ENCODE measurements around the gene NKTR.
"Not testable (repeated sequence)": the region's sequence is repeated elsewhere in the genome, so short reads cannot be mapped to it uniquely, and the experiment has no call there.

Gene NKTR

GRCh38 chr3:42600111-42600957 lies at the start of gene NKTR:
NKTR (plus strand) TSS chr3:42600686; CDS start chr3:42601007, 321 bp downstream.
- DNase-seq (ENCODE audit: extremely low read depth, insufficient read length): peak; percentile 99
- Histone ChIP-seq H3K36me3 (ENCODE audit: control insufficient read depth, insufficient read depth, low read length) (no peaks in the 10 kb centered on the region; the same call in 1 of the 2 replicates), H3K4me3 (replicated peaks; ENCODE audit: low read depth, low read length) (peak within 1 kb of the TSS; percentile 93), H3K27me3 (replicated peaks; ENCODE audit: control insufficient read depth, insufficient read depth, low read length) (no peaks in the 10 kb centered on the region)
- TF ChIP-seq CTCF (IDR thresholded peaks at IDR 0.05; ENCODE audit: insufficient read depth, low read length, poor library complexity, severe bottlenecking): no peak

DNA sequence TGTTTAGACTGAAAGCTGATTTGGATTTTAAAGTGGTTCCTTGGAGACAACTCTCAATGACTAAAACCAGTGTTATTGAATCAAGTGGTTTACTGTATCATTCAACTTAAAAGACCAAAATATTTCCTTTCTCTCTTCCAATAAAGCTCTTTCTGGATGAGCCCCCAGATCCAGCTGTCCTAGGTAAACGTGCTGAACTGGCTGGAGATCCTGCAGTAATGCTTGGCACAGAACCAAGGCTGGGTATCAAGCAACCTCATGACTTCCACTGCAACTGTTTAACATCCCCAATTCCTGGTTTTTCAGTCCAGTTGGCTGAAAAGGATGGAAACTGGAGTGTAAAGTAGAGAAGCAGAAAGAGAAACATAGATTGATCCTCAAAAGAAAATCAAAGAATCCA lies 47.7 kb upstream of the NKTR start:
- no peak for DNase-seq (ENCODE audit: extremely low read depth, insufficient read length)
- peaks cover 13% of the 10 kb centered on the region for H3K36me3 ChIP-seq (ENCODE audit: control insufficient read depth, insufficient read depth, low read length)
- H3K4me3 ChIP-seq (replicated peaks; ENCODE audit: low read depth, low read length): no peak overlapping the region
- no peak for TF ChIP-seq CTCF (IDR thresholded peaks at IDR 0.05; ENCODE audit: insufficient read depth, low read length, poor library complexity, severe bottlenecking)
- H3K27me3 ChIP-seq (replicated peaks; ENCODE audit: control insufficient read depth, insufficient read depth, low read length): no peaks in the 10 kb centered on the region

DNA sequence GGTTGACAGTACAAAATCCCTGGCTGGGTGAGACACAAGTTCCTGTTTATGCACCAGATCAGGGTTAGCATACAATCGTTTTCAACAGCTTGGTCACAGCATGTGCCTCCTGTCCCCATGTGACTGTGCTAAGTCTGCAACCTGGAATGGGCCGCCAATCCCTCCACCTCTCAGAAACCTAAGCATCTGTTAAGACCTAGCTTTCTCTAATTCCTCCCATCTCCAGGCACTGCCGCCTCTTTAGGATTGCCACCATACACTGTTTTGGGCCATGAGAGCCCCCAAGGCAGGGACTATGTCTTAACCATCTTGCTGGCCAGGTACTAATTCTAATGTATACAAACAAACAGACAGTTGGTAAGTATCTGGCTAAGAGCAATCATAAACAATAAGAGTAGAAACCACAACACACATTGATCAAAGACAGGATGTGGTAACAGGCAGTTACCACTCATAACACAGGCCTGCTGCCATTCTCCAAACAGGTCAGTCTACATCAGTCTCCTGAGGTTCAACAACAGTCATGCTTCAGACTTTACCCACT lies 44.3 kb upstream of the NKTR start:
- no peaks in the 10 kb centered on the region for H3K27me3 ChIP-seq (replicated peaks; ENCODE audit: control insufficient read depth, insufficient read depth, low read length)
- H3K4me3 ChIP-seq (replicated peaks; ENCODE audit: low read depth, low read length): no peak overlapping the region
- peaks cover 13% of the 10 kb centered on the region for H3K36me3 ChIP-seq (ENCODE audit: control insufficient read depth, insufficient read depth, low read length)
- no peak for DNase-seq (ENCODE audit: extremely low read depth, insufficient read length)
- no peak for TF ChIP-seq CTCF (IDR thresholded peaks at IDR 0.05; ENCODE audit: insufficient read depth, low read length, poor library complexity, severe bottlenecking)

DNA sequence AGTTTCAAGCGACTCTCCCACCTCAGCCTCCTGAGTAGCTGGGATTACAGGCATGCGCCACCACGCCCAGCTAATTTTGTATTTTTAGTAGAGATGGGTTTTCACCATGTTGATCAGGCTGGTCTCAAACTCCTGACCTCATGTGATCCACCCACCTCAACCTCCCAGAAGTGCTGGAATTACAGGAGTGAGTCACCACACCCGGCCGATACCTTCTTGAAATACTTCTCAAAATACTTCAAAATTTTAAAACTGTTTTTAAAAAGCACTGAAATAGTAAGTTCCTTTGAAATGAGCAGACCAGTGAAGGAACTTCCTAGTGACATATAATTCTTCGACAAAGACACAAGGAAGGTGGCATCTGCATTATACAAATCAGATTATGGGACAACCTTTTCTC lies 43.7 kb upstream of the NKTR start:
- not testable (repeated sequence) for H3K27me3 ChIP-seq (replicated peaks; ENCODE audit: control insufficient read depth, insufficient read depth, low read length)
- peaks cover 13% of the 10 kb centered on the region for H3K36me3 ChIP-seq (ENCODE audit: control insufficient read depth, insufficient read depth, low read length)

DNA sequence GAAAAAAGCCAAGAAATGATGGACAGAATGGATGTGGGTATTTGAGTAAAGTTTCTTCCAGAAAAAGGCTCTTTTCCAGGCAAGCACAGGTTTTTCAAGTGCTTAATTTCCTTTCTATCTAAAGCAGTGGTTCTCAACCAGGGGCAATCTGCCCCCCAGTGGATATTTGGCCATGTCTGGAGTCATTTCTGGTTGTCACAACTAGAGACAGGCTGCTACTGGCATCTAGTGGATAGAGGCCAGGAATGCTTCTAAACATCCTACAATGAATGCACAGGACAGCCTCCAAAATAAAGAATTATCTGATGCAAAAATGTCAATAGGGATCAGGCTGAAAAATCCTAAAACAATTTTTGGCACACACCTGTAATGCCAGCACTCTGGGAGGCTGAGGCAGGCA lies 42.6 kb upstream of the NKTR start:
- H3K27me3 ChIP-seq (replicated peaks; ENCODE audit: control insufficient read depth, insufficient read depth, low read length): no peaks in the 10 kb centered on the region
- H3K4me3 ChIP-seq (replicated peaks; ENCODE audit: low read depth, low read length): no peak overlapping the region
- peak; percentile 18 for TF ChIP-seq CTCF (IDR thresholded peaks at IDR 0.05; ENCODE audit: insufficient read depth, low read length, poor library complexity, severe bottlenecking)
- DNase-seq (ENCODE audit: extremely low read depth, insufficient read length): no peak
- peaks cover 14% of the 10 kb centered on the region for H3K36me3 ChIP-seq (ENCODE audit: control insufficient read depth, insufficient read depth, low read length)

More for the DNA sequence above, 43.7 kb upstream of the NKTR start:
- H3K4me3 ChIP-seq (replicated peaks; ENCODE audit: low read depth, low read length); DNase-seq (ENCODE audit: extremely low read depth, insufficient read length): not testable (repeated sequence)

DNA sequence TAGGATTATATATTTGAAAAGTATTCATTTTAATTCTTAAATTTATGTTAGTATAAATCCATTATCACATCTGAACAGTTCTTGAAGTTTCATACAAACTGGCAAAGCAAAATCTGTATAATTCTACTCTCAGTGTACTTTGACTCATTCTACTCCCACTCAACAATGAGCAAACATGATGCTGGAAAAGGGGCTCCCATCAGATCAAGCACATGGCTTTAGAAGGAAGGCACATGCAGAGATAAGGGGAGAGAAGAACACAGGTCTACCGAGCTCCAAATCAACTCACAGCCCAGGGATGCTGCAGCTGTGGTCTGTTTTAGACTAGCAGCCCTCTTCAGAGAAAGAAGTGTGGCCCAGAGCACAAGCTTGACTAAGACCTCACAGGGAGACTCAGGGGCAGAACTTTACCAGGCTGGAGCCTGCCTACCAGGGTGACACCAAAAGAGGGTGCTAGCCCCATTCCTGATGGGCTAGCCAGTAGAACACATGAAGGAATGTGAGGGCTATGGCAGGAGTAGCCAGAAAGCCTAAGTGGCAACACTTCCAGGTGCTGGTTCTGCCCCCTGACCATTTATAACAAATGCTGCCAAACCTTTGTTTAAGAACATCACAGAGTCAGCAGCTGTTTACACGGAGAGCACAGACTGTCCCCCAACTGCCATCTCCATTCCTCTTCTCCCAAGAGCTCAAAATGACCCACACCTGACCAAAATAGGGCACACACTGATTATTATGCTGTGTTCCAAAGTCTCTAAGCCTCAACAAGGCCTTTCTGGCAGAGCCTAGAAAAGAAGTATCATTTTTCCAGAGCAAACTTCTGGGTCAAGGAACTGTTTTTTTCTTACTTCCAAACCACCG lies 38.2 kb upstream of the NKTR start:
- Histone ChIP-seq H3K4me3 (replicated peaks; ENCODE audit: low read depth, low read length) (no peak overlapping the region), H3K36me3 (ENCODE audit: control insufficient read depth, insufficient read depth, low read length) (peaks cover 10% of the 10 kb centered on the region), H3K27me3 (replicated peaks; ENCODE audit: control insufficient read depth, insufficient read depth, low read length) (no peaks in the 10 kb centered on the region)
- DNase-seq (ENCODE audit: extremely low read depth, insufficient read length): no peak
- TF ChIP-seq CTCF (IDR thresholded peaks at IDR 0.05; ENCODE audit: insufficient read depth, low read length, poor library complexity, severe bottlenecking): no peak
